ENCODE results near the gene PSMD7. TPM values are rescaled to one million over a fixed set of nuclear protein-coding genes. Genes with fewer than 3 reads are reported as not detected.
"Not testable (repeated sequence)": the region's sequence is repeated elsewhere in the genome, so short reads cannot be mapped to it uniquely, and the experiment has no call there.

The PSMD7 gene
- total RNA-seq, 6 experiments from 2014 or later = 39.2 to 53.3 (median 45.2) TPM

DNA sequence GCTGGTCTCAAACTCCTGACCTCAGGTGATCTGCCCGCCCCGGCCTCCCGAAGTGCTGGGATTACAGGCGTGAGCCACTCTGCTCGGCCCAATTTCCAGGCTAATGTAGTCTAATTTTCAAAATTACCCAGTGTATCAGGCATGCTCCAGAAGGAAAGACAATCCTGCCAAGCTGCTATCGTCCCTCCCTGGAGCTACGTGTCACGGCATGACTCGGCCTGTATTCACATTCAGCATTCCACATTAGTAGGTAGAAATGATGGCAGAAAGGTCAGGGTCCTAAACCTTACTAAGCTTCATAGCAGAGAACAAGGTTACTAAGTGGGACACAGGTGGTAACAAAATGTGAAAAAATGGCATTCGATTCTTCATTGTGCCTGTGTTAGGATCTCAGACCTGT, 42.6 kb downstream of the PSMD7 start:
- whole genome bisulfite sequencing (ENCODE audit: insufficient coverage, low coverage, low lambda C conversion rate, missing lambda C conversion rate) = 94% methylated on average over 7 of the region's 10 CpGs
- peaks cover 0 to 43% (median 4%) of the 10 kb centered on the region in 4 donors for H3K36me3 ChIP-seq
- H3K27me3 ChIP-seq; H3K4me3 ChIP-seq; H3K9me3 ChIP-seq; H3K27ac ChIP-seq; intact Hi-C loops (cut with DNase I); ATAC-seq; DNase-seq; H3K4me1 ChIP-seq: not testable (repeated sequence)

DNA sequence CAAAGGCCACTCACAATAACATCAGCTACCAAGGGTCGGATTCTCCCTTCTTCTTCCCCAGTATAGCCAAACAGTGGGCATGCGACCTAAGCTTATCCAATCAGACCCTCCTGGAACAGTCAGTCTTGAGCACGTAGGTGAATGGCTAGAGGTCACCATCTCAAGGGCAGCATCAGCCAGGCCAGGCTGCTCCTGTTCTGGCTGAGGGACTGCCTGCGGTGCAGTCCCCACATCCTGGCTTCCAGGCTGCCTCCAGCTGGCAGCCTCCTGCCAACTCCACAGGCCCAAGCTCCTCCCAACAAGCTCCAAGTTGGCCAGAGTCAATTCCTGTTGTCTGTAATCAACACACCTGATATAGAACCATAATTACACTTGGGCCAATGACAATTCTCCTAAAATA, 56.4 kb downstream of the PSMD7 start:
- intact Hi-C loops (cut with DNase I); H3K4me1 ChIP-seq; DNase-seq; H3K9me3 ChIP-seq; H3K27ac ChIP-seq; H3K4me3 ChIP-seq; ATAC-seq; H3K27me3 ChIP-seq: not testable (repeated sequence)
- H3K36me3 ChIP-seq = peaks cover 0 to 48% (median 15%) of the 10 kb centered on the region in 4 donors
- 85% methylated on average over 4 of the region's 4 CpGs for WGBS (ENCODE audit: insufficient coverage, low coverage, low lambda C conversion rate, missing lambda C conversion rate)

Other genes with a start within 250 kb of the PSMD7 start
- 10 to 100 TPM in 1 of 6 experiments, 1 to 10 TPM in 1, under 1 TPM in 1, not detected in 3; 0.51 to 12.2 (median 3.1) TPM for gene NPIPB15, start 79.5 kb downstream of the PSMD7 start, total RNA-seq
- gene CLEC18B, start 124.7 kb downstream of the PSMD7 start, total RNA-seq = under 1 TPM in 3 of 6 experiments, not detected in 3; 0.64 to 0.75 (median 0.71) TPM